Keratinocyte (primary cell): ENCODE measurements around the gene VWC2. TPM values are rescaled to one million over a fixed set of nuclear protein-coding genes. Genes with fewer than 3 reads are reported as not detected.

Source experiments
- DNase-seq: peaks from one replicate; pipeline ENCODE4 v3.0.0-alpha.2; 2011; ENCODE audit warnings: low read depth, missing footprints, low spot score
- FAIRE-seq: peaks from 2 replicates; lab custom pipeline; 2011; peaks lifted over from hg19 to GRCh38; lab: Jason Lieb, UNC
- H2AFZ ChIP-seq: 2 replicates; pipeline ENCODE4 v1.6.0; 2012; ENCODE audit warnings: low read length, control low read depth, inconsistent platforms; ENCODE audit not compliant: control insufficient read depth
- H3K27ac ChIP-seq: 2 replicates; pipeline ENCODE4 v1.5.1; 2011; ENCODE audit warnings: low read length; ENCODE audit not compliant: control insufficient read depth, insufficient read depth
- H3K27me3 ChIP-seq: 3 replicates; pipeline ENCODE4 v1.6.0; 2011; ENCODE audit warnings: low read length; ENCODE audit not compliant: control insufficient read depth, insufficient read depth; ENCODE audit errors: extremely low read depth
- H3K36me3 ChIP-seq, 2 experiments: 2 replicates in 1 of 2; 3 replicates in 1 of 2; pipeline ENCODE4 v1.5.1; 2011; ENCODE audit warnings: low read length in 2 of 2, mild to moderate bottlenecking in 1 of 2; ENCODE audit not compliant: control insufficient read depth in 2 of 2, insufficient read depth in 2 of 2; ENCODE audit errors: extremely low read depth in 1 of 2
- H3K4me1 ChIP-seq: 3 replicates; pipeline ENCODE4 v1.5.1; 2011; ENCODE audit warnings: low read length; ENCODE audit not compliant: control insufficient read depth, insufficient read depth; ENCODE audit errors: extremely low read depth
- H3K4me2 ChIP-seq: 3 replicates; pipeline ENCODE4 v1.6.0; 2011; ENCODE audit warnings: low read depth, low read length; ENCODE audit not compliant: control insufficient read depth, insufficient read depth; ENCODE audit errors: extremely low read depth
- H3K4me3 ChIP-seq, 3 experiments: fragments of 200-600 bp in 1 of 3; sonication (generic) in 1 of 3; 2 replicates in 2 of 3; 3 replicates in 1 of 3; pipeline ENCODE4 v1.5.1; 2011 to 2016; ENCODE audit warnings: low read length in 3 of 3, mild to moderate bottlenecking in 3 of 3, control low read depth in 2 of 3, inconsistent platforms in 1 of 3, low read depth in 1 of 3, mixed read lengths in 1 of 3, mixed run types in 1 of 3, moderate library complexity in 1 of 3; ENCODE audit not compliant: control insufficient read depth in 2 of 3, insufficient read depth in 2 of 3; ENCODE audit errors: extremely low read depth in 1 of 3
- H3K79me2 ChIP-seq: 2 replicates; pipeline ENCODE4 v1.6.0; 2012; ENCODE audit warnings: low read length; ENCODE audit not compliant: control insufficient read depth, insufficient read depth
- H3K9ac ChIP-seq: 3 replicates; pipeline ENCODE4 v1.6.0; 2011; ENCODE audit warnings: low read length; ENCODE audit not compliant: control insufficient read depth, insufficient read depth; ENCODE audit errors: extremely low read depth
- H3K9me1 ChIP-seq: 3 replicates; pipeline ENCODE4 v1.6.0; 2011; ENCODE audit warnings: low read length; ENCODE audit not compliant: control insufficient read depth, insufficient read depth; ENCODE audit errors: extremely low read depth
- H3K9me3 ChIP-seq: 2 replicates; pipeline ENCODE4 v1.5.1; 2012; ENCODE audit warnings: low read depth, low read length; ENCODE audit not compliant: control insufficient read depth
- H4K20me1 ChIP-seq: 3 replicates; pipeline ENCODE4 v1.6.0; 2011; ENCODE audit warnings: low read length; ENCODE audit not compliant: control insufficient read depth, insufficient read depth; ENCODE audit errors: extremely low read depth
- CTCF ChIP-seq, 3 experiments: IDR thresholded peaks in 1 of 3; conservative IDR thresholded peaks in 1 of 3; optimal IDR thresholded peaks in 1 of 3; 2 replicates in 2 of 3; 3 replicates in 1 of 3; pipeline versions ENCODE3 to v1.5.1; 2011; ENCODE audit warnings: low read length in 3 of 3, mild to moderate bottlenecking in 3 of 3, moderate library complexity in 2 of 3, control low read depth in 1 of 3, inconsistent platforms in 1 of 3; ENCODE audit not compliant: insufficient read depth in 2 of 3; ENCODE audit errors: extremely low read depth in 1 of 3
- EZH2 ChIP-seq: IDR thresholded peaks from one replicate; pipeline ENCODE4 v1.6.1; 2012; ENCODE audit warnings: inconsistent platforms, mild to moderate bottlenecking, low read length, moderate library complexity
- dilution Hi-C: fragments of 300-500 bp; cut with MboI; formaldehyde crosslinking; loops from one replicate; pipeline ENCODE4 v1.7.0; 2020; ENCODE audit warnings: low sequenced_read_pairs; ENCODE audit not compliant: extremely low pct_ligation_motif_present
- polyA plus RNA-seq, 5 experiments: library from polyadenylated mRNA; depleted of rRNA in 3 of 5; stranded (reverse) in 3 of 5; stranded (forward) in 1 of 5; unstranded in 1 of 5; fragments of >200 nt; gene quantifications; 1 replicate in 1 of 5; 2 replicates in 3 of 5; 3 replicates in 1 of 5; pipeline versions ENCODE4 v1.2.1 to v1.2.3, GENCODE V29; 2011 to 2012; ENCODE audit warnings: missing spikeins in 2 of 5, low read depth in 1 of 5, low replicate concordance in 1 of 5

The VWC2 gene
- polyA plus RNA-seq, 1 donor (not counting 4 experiments of a cell fraction or from before 2014, with no cell fraction given) = not detected

DNA sequence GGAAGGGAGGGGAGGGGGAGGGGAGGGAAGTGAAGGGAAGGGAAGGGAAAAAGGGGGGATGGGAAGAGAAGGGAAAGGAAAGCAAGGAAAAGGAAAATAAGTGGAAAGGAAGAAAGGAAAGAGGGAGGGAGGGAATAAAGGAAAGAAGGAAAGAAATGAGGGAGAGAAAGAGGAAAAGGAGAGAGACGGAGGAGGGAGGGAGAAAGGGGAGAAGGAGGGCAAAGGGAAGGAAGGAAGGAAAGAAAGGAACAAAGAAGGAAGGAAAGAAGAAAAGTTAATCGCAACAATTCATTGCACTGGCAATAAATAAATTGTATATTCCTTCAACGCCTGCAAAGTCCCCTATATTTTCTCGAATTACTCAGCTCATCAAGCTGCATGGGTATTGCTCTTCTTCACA, 2.6 kb upstream of the VWC2 start:
- H3K79me2 ChIP-seq = no peaks in the 10 kb centered on the region
- no peaks in the 10 kb centered on the region for H3K36me3 ChIP-seq
- dilution Hi-C loops = no loop called here
- no peak overlapping the region for H3K4me3 ChIP-seq
- no peaks in the 10 kb centered on the region for H3K4me1 ChIP-seq
- H3K9me3 ChIP-seq = no peaks in the 10 kb centered on the region
- H3K9me1 ChIP-seq = no peaks in the 10 kb centered on the region
- H3K27ac ChIP-seq = no peak overlapping the region
- H2AFZ ChIP-seq = no peak overlapping the region
- FAIRE-seq (no peak), DNase-seq (no peak)
- no peaks in the 10 kb centered on the region for H4K20me1 ChIP-seq
- no peak for TF ChIP-seq EZH2
- no peak for TF ChIP-seq CTCF (optimal IDR thresholded peaks at IDR 0.05 in 1 of 3, IDR thresholded peaks at IDR 0.05 in 1 of 3, conservative IDR thresholded peaks at IDR 0.05 in 1 of 3; ENCODE audit: extremely low read depth in 1 of 3, insufficient read depth in 2 of 3, low read length in 3 of 3)
- H3K9ac ChIP-seq = no peak overlapping the region
- H3K27me3 ChIP-seq = peaks cover 39% of the 10 kb centered on the region
- H3K4me2 ChIP-seq = no peak overlapping the region

DNA sequence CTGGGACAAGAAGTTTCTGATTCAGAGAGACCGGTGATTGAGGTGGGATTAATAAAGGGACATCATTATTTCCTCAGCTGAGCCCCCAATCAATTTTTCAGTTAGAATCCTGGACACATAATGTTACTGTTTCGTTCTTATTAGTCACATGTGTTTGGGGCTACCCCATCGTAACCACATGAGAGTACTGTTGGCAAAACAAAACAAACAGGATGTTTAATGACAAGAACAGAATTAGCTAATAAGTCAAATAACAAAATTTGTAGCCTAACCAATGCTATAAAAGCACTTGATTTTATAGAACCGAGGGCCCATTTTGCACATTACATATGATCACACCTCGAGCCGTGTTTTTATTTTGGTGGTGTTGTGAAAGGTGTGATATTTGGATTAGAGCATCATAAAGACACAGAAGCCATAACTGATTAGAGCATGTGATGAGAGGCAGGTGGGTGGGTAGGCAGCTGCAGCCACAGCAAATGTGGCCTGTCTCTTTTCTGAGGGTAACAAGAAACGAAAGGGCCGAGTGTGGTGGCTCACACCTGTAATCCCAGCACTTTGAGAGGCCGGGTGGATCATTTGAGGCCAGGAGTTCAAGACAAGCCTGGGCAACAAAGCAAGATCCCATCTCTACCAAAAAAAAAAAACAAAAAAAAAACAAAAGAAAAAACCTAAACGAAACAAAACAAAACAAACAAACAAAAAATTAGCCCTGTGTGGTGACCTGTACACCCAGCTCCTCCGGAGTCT, 1.8 kb upstream of the VWC2 start:
- H4K20me1 ChIP-seq = no peaks in the 10 kb centered on the region
- H3K4me2 ChIP-seq = no peak overlapping the region
- H3K4me1 ChIP-seq = no peaks in the 10 kb centered on the region
- DNase-seq = no peak
- no peak overlapping the region for H2AFZ ChIP-seq
- TF ChIP-seq EZH2 = no peak
- no peak for TF ChIP-seq CTCF (optimal IDR thresholded peaks at IDR 0.05 in 1 of 3, IDR thresholded peaks at IDR 0.05 in 1 of 3, conservative IDR thresholded peaks at IDR 0.05 in 1 of 3; ENCODE audit: extremely low read depth in 1 of 3, insufficient read depth in 2 of 3, low read length in 3 of 3)
- no peak for FAIRE-seq
- no peaks in the 10 kb centered on the region for H3K9me3 ChIP-seq
- H3K4me3 ChIP-seq = no peak overlapping the region
- no peaks in the 10 kb centered on the region for H3K36me3 ChIP-seq
- no peak overlapping the region for H3K9ac ChIP-seq
- no peaks in the 10 kb centered on the region for H3K79me2 ChIP-seq
- no peak overlapping the region for H3K27ac ChIP-seq
- H3K9me1 ChIP-seq = no peaks in the 10 kb centered on the region
- peaks cover 46% of the 10 kb centered on the region for H3K27me3 ChIP-seq
- dilution Hi-C loops = no loop called here
